GM20000 (cell line): ENCODE results near the gene ELF4.

Experiments used
- DNase-seq: peaks from one replicate; pipeline ENCODE4 v3.0.0; 2012; ENCODE audit warnings: low spot score
- TF ChIP-seq, protein P1 (sequence below): IDR thresholded peaks from 2 replicates; pipeline ENCODE4 v1.5.1; 2012; ENCODE audit warnings: mild to moderate bottlenecking, control low read depth; ENCODE audit errors: extremely low read depth, missing control alignments

The ELF4 gene

DNA sequence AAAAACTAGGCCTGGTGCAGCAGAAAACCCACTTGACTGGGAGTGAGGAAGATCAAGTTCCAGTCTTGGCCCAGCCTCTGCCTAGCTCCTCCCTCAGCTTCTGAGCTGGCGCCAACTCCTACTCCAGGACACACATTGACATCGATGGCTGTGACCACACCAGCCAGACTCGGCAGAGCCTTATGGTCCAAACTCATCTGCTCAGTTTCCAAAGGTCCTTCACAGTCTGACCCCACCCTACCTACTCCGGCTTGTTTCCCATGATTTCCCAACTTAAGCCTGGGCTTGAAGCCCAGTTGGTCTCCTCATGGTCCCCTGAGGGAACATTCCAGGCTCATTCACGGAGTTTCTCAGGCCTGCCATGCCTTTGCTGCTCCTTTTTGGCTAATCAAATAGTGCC lies 10.1 kb downstream of the ELF4 start:
- no peak for DNase-seq
- TF ChIP-seq, protein P1, sequence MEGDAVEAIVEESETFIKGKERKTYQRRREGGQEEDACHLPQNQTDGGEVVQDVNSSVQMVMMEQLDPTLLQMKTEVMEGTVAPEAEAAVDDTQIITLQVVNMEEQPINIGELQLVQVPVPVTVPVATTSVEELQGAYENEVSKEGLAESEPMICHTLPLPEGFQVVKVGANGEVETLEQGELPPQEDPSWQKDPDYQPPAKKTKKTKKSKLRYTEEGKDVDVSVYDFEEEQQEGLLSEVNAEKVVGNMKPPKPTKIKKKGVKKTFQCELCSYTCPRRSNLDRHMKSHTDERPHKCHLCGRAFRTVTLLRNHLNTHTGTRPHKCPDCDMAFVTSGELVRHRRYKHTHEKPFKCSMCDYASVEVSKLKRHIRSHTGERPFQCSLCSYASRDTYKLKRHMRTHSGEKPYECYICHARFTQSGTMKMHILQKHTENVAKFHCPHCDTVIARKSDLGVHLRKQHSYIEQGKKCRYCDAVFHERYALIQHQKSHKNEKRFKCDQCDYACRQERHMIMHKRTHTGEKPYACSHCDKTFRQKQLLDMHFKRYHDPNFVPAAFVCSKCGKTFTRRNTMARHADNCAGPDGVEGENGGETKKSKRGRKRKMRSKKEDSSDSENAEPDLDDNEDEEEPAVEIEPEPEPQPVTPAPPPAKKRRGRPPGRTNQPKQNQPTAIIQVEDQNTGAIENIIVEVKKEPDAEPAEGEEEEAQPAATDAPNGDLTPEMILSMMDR = no peak

DNA sequence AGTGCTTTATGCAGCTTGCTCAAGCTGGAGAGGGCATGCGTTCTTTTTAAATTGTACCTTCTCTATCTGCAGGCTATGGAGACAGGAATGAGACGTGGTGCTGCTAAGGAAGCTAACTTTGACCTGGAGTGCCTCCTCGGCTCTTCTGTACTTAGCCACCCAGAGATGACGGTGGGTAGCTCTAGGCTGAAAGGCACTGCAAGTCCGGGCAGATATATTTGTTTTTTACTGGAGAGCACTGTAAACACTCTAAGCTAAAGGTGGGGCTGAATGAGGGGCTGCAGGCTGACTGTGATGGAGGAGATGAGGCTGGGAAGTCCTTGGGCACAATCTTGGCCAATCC lies 12.1 kb downstream of the ELF4 start:
- TF ChIP-seq, protein P1 = no peak
- DNase-seq = no peak

DNA sequence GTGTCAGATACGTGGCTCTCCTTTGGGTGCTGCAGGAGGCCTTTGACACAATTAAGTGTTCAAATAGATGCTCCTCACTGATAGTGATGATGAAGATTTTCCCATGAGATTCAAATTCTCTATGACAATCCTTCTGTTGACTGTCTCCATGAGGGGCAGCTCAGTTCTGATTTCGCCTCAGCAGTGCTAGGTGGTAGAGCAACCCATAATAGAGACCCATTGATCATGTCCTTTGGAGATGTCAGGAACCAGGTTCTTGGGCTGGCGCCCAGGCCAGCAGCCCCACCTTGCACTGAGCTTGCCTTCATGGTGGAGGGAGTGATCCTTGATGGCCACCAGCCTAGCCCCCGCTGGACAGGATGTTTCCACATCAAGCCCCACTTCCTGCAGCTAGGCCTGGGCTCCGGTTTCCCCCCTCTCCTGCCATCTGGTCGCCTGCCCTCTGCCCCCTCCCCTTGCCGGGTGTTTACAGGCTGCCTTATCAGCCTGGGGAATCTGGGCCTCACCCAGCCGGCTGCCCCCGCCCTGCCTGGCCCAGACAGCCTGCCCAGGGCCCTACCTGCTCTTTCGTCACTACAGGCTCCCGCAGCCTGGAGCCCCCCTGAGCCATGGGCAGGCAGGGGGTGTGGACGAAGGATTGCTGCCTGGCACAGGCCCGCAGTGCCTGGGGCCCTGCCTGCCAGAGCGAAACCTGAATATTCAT lies 12.6 kb downstream of the ELF4 start:
- TF ChIP-seq, protein P1 = no peak
- DNase-seq = no peak

DNA sequence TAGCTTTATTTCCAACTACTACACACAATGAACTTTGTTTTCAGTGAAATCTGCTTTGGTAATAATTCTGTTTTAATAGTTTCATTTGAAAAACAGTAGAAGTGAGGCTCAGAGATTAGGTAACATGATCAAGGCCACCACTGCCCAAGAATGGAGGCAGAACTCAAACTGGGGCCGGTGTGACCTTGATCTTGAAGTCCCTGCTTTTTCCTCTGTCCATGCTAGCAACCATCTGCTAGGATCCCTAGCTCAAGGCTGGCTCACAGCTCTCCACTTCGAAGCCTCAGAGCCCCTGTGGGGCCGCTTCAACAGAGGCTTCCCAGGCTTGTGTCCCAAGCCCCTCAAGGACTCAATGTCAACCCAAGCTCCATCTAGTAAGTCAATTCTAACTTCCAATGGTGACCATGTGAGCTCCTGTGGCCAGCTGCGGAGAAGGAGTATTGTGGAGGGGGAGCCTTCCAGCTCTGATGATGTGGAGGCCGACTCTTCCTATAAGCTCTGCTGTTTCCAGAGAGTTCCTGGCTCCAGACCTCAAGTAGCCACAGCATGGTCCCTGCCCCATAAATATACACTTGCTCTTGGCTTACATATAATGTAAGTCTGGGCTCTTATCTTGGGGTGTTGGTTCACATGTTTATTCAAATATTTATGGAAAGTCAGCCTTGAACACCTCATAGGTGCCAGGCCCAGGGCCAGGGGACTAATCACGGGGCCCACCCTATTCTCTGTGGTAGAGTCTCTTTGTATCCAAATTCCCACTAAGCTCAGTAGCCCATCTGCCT lies 14.9 kb downstream of the ELF4 start:
- no peak for DNase-seq
- TF ChIP-seq, protein P1 = no peak

DNA sequence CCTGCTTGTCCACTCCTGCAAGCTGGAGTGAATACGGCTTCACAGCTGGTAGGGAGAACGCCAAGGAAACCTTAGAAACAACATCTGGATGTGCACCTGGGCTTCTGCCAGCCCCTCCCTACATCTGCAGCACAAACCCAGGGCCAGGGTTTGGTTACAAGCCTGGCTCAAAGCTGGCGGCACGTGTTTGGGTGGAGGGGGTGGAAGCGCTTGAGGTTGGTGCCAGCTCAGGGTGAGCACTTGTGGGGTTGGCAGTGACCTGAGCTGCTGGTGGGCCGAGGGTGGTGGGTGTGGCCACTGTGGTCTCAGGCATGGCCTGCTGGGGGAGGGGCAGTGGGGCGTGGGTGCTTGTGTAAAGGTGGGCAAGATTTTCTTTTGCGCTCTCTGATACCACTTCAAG lies 15.6 kb downstream of the ELF4 start:
- DNase-seq = no peak
- TF ChIP-seq, protein P1 = no peak

DNA sequence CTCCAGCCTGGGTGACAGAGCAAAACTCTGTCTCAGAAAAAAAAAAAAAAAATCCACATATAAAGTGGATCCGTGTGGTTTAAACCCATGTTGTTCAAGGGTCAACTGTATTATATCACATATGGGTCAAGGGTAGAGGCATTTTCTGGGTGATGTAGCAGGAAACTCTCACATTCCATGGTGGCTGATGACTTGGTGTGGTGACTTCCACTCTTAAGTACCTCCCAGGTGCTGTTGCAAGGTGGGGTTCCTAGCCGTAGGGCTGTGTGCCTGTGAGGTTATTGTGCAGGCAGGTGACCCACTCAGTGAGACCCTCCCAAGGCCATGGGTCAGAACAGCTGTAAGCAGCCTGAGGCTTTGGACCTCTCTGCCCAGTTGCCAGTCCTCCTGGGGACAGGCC lies 17.0 kb downstream of the ELF4 start:
- no peak for DNase-seq
- TF ChIP-seq, protein P1 = no peak

DNA sequence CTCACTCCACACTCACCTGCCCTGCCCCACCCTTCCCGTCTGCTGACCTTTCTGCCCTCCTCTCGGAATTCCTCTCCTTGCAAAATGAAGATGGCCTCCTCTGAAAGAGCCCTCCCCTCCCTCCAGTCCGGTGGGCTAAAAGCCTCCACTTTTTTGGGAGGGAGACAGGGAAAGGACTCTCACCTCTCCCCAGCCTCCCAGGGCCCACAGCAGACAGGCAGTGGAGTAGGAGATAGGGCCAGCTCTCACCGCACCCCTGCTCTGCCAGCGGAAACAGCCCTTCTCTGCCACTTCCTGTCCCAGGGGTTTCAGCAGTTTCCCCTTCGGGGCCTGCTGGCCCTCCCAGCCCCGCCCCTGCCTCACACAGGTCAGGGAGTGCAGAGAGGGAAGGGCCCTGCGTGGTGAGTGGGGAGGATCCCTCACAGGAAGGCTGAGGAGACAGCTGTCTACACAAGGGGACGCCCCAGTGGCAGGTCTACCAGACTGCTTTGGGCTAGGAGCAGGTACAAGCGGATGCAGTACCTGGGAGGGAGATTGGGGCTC lies 18.2 kb downstream of the ELF4 start:
- DNase-seq = peak; percentile 83
- TF ChIP-seq, protein P1 = no peak
